Measurements from ENCODE around the gene CDKAL1.

CDKAL1 gene

DNA sequence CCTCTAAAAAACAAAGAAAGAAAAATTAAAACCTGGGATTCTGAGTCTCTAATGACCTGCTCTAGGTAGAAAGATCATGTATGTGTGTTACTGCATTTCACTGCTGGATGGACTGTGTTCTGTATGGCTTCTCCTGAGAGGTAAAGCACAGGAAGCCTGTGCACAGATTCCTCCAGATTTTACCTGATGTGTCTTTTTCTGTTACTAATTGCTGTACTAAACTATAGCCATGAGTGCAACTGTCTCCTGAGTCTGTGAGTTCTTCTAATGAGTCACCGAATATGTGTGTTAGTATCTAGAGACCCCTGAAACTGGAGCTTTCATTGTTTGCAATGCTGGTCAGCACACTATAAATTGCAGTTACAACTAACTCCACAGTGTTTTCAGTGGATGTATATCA is 270.8 kb downstream of the CDKAL1 start:
- no peak overlapping the region for H4K8ac ChIP-seq (ENCODE audit: low read length)
- H2BK15ac ChIP-seq (ENCODE audit: low read depth, poor library complexity, severe bottlenecking): no peak overlapping the region
- WGBS: 100% methylated on average over 1 of the region's 1 CpG
- peaks cover 2% of the 10 kb centered on the region for H3K79me1 ChIP-seq (replicated peaks; ENCODE audit: low read length, poor library complexity, severe bottlenecking)
- no peak overlapping the region for H3K4me3 ChIP-seq (ENCODE audit: insufficient read depth in 1 of 2, low read depth in 1 of 2, low read length in 2 of 2)
- H2AFZ ChIP-seq (ENCODE audit: low read depth, low read length): no peak overlapping the region
- H3K27me3 ChIP-seq (ENCODE audit: control insufficient read depth in 1 of 2, insufficient read depth in 1 of 2, low read length in 2 of 2): no peaks in the 10 kb centered on the region
- no peak overlapping the region for H2BK120ac ChIP-seq (ENCODE audit: low read depth, low read length)
- DNase-seq: no peak
- peak overlapping the region; percentile 6 for H3K27ac ChIP-seq (ENCODE audit: low read length, poor library complexity, severe bottlenecking)
- H2AK5ac ChIP-seq (ENCODE audit: low read length, severe bottlenecking): no peak overlapping the region
- H3K4me1 ChIP-seq (ENCODE audit: control insufficient read depth, insufficient read depth, low read depth, low read length): no peaks in the 10 kb centered on the region
- H3K23ac ChIP-seq (ENCODE audit: low read length in 2 of 2): no peak overlapping the region
- no peak overlapping the region for H3K4me2 ChIP-seq (ENCODE audit: low read length, poor library complexity, severe bottlenecking)
- H3K9ac ChIP-seq (ENCODE audit: low read length): no peak overlapping the region
- no peak overlapping the region for H3K18ac ChIP-seq (ENCODE audit: low read depth in 1 of 2, low read length in 2 of 2)
- H2BK12ac ChIP-seq (ENCODE audit: low read length in 2 of 2): no peak overlapping the region
- H3K36me3 ChIP-seq (ENCODE audit: control insufficient read depth in 1 of 2, insufficient read depth in 2 of 2, low read depth in 1 of 2, low read length in 2 of 2): no peaks in the 10 kb centered on the region
- H2BK5ac ChIP-seq (ENCODE audit: low read depth, low read length, poor library complexity, severe bottlenecking): no peak overlapping the region
- H3K14ac ChIP-seq (ENCODE audit: low read length in 2 of 2): no peak overlapping the region
- H4K91ac ChIP-seq (ENCODE audit: low read length): no peak overlapping the region
- peaks cover 9% of the 10 kb centered on the region for H3K9me3 ChIP-seq (ENCODE audit: control insufficient read depth, low read length)
- H3K4ac ChIP-seq (ENCODE audit: low read depth in 1 of 2, low read length in 2 of 2): no peak overlapping the region

DNA sequence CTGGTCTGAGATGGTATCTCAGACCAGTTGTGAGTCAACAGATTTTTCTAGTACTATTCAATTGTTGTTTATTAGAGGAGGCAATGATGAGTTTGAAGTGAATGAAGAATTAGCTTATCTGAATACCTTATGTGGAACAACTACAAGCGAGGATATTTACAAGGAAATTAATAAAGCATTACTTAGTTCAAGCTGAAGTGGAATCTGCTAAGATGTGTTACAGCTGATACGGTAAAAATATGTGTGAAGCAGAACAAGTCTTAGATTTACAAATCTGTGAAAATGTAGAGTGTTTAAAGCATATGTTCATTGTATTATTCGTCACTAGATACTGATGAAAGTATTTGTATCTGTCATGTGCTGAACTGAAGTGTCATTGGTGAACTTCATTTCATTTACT is 272.4 kb downstream of the CDKAL1 start:
- Histone ChIP-seq H3K18ac (ENCODE audit: low read depth in 1 of 2, low read length in 2 of 2) (no peak overlapping the region), H4K8ac (ENCODE audit: low read length) (no peak overlapping the region), H3K9ac (ENCODE audit: low read length) (no peak overlapping the region), H2BK5ac (ENCODE audit: low read depth, low read length, poor library complexity, severe bottlenecking) (no peak overlapping the region), H3K9me3 (ENCODE audit: control insufficient read depth, low read length) (peaks cover 9% of the 10 kb centered on the region), H3K79me1 (replicated peaks; ENCODE audit: low read length, poor library complexity, severe bottlenecking) (peaks cover 2% of the 10 kb centered on the region), H3K4me3 (ENCODE audit: insufficient read depth in 1 of 2, low read depth in 1 of 2, low read length in 2 of 2) (no peak overlapping the region), H3K36me3 (ENCODE audit: control insufficient read depth in 1 of 2, insufficient read depth in 2 of 2, low read depth in 1 of 2, low read length in 2 of 2) (no peaks in the 10 kb centered on the region), H3K27ac (ENCODE audit: low read length, poor library complexity, severe bottlenecking) (no peak overlapping the region), H2AFZ (ENCODE audit: low read depth, low read length) (no peak overlapping the region), H3K27me3 (ENCODE audit: control insufficient read depth in 1 of 2, insufficient read depth in 1 of 2, low read length in 2 of 2) (no peaks in the 10 kb centered on the region), H4K91ac (ENCODE audit: low read length) (no peak overlapping the region), H2BK120ac (ENCODE audit: low read depth, low read length) (no peak overlapping the region), H3K14ac (ENCODE audit: low read length in 2 of 2) (no peak overlapping the region), H2BK12ac (ENCODE audit: low read length in 2 of 2) (no peak overlapping the region), H2BK15ac (ENCODE audit: low read depth, poor library complexity, severe bottlenecking) (no peak overlapping the region), H3K23ac (ENCODE audit: low read length in 2 of 2) (no peak overlapping the region), H3K4me2 (ENCODE audit: low read length, poor library complexity, severe bottlenecking) (no peak overlapping the region), H2AK5ac (ENCODE audit: low read length, severe bottlenecking) (no peak overlapping the region), H3K4me1 (ENCODE audit: control insufficient read depth, insufficient read depth, low read depth, low read length) (peaks cover 2% of the 10 kb centered on the region), H3K4ac (ENCODE audit: low read depth in 1 of 2, low read length in 2 of 2) (no peak overlapping the region)
- 98% methylated on average over 3 of the region's 3 CpGs for WGBS
- no peak for DNase-seq

DNA sequence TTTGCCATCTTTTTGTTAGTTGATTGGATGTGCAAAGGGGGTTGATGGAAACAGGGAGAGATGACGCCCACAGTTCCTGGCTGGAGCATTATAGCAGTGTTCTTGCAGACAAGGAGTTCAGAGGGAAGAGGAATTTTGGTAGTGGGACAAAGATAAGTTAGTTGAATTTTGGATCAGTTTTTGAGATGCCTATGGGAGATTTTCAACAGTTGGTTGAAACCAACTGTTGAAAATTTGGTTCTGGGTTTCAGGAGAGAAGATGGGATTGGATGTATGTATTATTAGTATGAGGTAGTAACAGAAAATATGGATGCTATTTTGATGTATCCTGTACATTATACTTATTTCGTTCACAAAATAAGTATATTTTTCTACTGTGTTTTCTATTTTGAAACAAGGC is 274.2 kb downstream of the CDKAL1 start:
- Histone ChIP-seq H2AK5ac (ENCODE audit: low read length, severe bottlenecking) (peak overlapping the region; percentile 85), H2AFZ (ENCODE audit: low read depth, low read length) (no peak overlapping the region), H3K18ac (ENCODE audit: low read depth in 1 of 2, low read length in 2 of 2) (peak overlapping the region in 1 of 2 experiments; percentile 84), H2BK120ac (ENCODE audit: low read depth, low read length) (no peak overlapping the region), H2BK5ac (ENCODE audit: low read depth, low read length, poor library complexity, severe bottlenecking) (no peak overlapping the region), H3K14ac (ENCODE audit: low read length in 2 of 2) (no peak overlapping the region), H3K27ac (ENCODE audit: low read length, poor library complexity, severe bottlenecking) (no peak overlapping the region), H3K36me3 (ENCODE audit: control insufficient read depth in 1 of 2, insufficient read depth in 2 of 2, low read depth in 1 of 2, low read length in 2 of 2) (no peaks in the 10 kb centered on the region), H4K8ac (ENCODE audit: low read length) (no peak overlapping the region), H3K79me1 (replicated peaks; ENCODE audit: low read length, poor library complexity, severe bottlenecking) (peaks cover 4% of the 10 kb centered on the region), H3K4me3 (ENCODE audit: insufficient read depth in 1 of 2, low read depth in 1 of 2, low read length in 2 of 2) (no peak overlapping the region), H3K4ac (ENCODE audit: low read depth in 1 of 2, low read length in 2 of 2) (no peak overlapping the region), H2BK12ac (ENCODE audit: low read length in 2 of 2) (no peak overlapping the region), H2BK15ac (ENCODE audit: low read depth, poor library complexity, severe bottlenecking) (no peak overlapping the region), H3K9me3 (ENCODE audit: control insufficient read depth, low read length) (peaks cover 9% of the 10 kb centered on the region), H3K4me2 (ENCODE audit: low read length, poor library complexity, severe bottlenecking) (no peak overlapping the region), H3K9ac (ENCODE audit: low read length) (no peak overlapping the region), H4K91ac (ENCODE audit: low read length) (no peak overlapping the region), H3K27me3 (ENCODE audit: control insufficient read depth in 1 of 2, insufficient read depth in 1 of 2, low read length in 2 of 2) (no peaks in the 10 kb centered on the region), H3K4me1 (ENCODE audit: control insufficient read depth, insufficient read depth, low read depth, low read length) (peaks cover 2% of the 10 kb centered on the region), H3K23ac (ENCODE audit: low read length in 2 of 2) (no peak overlapping the region)
- WGBS: 95% methylated on average over 1 of the region's 2 CpGs
- DNase-seq: no peak

DNA sequence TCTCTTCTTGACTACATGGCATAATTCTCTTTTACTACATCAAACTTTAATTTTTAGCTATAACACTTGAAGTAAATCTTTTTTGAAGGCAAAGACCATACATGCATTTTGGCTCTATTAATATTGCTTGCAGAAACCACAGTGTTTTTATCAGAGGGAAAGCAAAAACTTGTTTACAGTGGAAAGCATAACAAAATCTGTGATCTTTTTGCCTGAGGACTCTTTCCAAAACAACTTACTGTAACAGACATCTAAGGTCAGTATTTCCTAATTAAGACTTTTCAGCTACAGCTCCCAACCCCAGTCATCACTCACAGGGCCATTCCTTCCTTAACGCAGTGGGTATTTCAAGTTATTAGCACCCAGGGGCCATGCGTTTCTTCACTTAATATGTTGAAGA is 274.7 kb downstream of the CDKAL1 start:
- peaks cover 9% of the 10 kb centered on the region for H3K9me3 ChIP-seq (ENCODE audit: control insufficient read depth, low read length)
- peaks cover 2% of the 10 kb centered on the region for H3K4me1 ChIP-seq (ENCODE audit: control insufficient read depth, insufficient read depth, low read depth, low read length)
- no peak overlapping the region for H3K14ac ChIP-seq (ENCODE audit: low read length in 2 of 2)
- H2BK120ac ChIP-seq (ENCODE audit: low read depth, low read length): no peak overlapping the region
- no peak overlapping the region for H3K18ac ChIP-seq (ENCODE audit: low read depth in 1 of 2, low read length in 2 of 2)
- no peak overlapping the region for H2BK15ac ChIP-seq (ENCODE audit: low read depth, poor library complexity, severe bottlenecking)
- WGBS: no CpG with 5 or more reads among the region's 2 CpGs
- no peak overlapping the region for H4K8ac ChIP-seq (ENCODE audit: low read length)
- H3K4ac ChIP-seq (ENCODE audit: low read depth in 1 of 2, low read length in 2 of 2): no peak overlapping the region
- no peak overlapping the region for H3K4me3 ChIP-seq (ENCODE audit: insufficient read depth in 1 of 2, low read depth in 1 of 2, low read length in 2 of 2)
- H2AFZ ChIP-seq (ENCODE audit: low read depth, low read length): no peak overlapping the region
- no peak overlapping the region for H3K27ac ChIP-seq (ENCODE audit: low read length, poor library complexity, severe bottlenecking)
- DNase-seq: peak; percentile 57
- no peaks in the 10 kb centered on the region for H3K36me3 ChIP-seq (ENCODE audit: control insufficient read depth in 1 of 2, insufficient read depth in 2 of 2, low read depth in 1 of 2, low read length in 2 of 2)
- no peak overlapping the region for H3K9ac ChIP-seq (ENCODE audit: low read length)
- no peak overlapping the region for H3K4me2 ChIP-seq (ENCODE audit: low read length, poor library complexity, severe bottlenecking)
- no peak overlapping the region for H2AK5ac ChIP-seq (ENCODE audit: low read length, severe bottlenecking)
- no peak overlapping the region for H4K91ac ChIP-seq (ENCODE audit: low read length)
- no peak overlapping the region for H2BK5ac ChIP-seq (ENCODE audit: low read depth, low read length, poor library complexity, severe bottlenecking)
- no peak overlapping the region for H3K23ac ChIP-seq (ENCODE audit: low read length in 2 of 2)
- H2BK12ac ChIP-seq (ENCODE audit: low read length in 2 of 2): no peak overlapping the region
- no peaks in the 10 kb centered on the region for H3K27me3 ChIP-seq (ENCODE audit: control insufficient read depth in 1 of 2, insufficient read depth in 1 of 2, low read length in 2 of 2)
- peaks cover 4% of the 10 kb centered on the region for H3K79me1 ChIP-seq (replicated peaks; ENCODE audit: low read length, poor library complexity, severe bottlenecking)

Data from mesenchymal stem cell (in vitro differentiated cells and primary cell).